GM10847 (cell line): Measurements from ENCODE around the gene ENAH.

Experiments
- POLR2A ChIP-seq: IDR thresholded peaks from 2 replicates; pipeline ENCODE4 v1.6.1; 2011; ENCODE audit not compliant: insufficient read length; ENCODE audit errors: extremely low read depth

Gene ENAH

DNA sequence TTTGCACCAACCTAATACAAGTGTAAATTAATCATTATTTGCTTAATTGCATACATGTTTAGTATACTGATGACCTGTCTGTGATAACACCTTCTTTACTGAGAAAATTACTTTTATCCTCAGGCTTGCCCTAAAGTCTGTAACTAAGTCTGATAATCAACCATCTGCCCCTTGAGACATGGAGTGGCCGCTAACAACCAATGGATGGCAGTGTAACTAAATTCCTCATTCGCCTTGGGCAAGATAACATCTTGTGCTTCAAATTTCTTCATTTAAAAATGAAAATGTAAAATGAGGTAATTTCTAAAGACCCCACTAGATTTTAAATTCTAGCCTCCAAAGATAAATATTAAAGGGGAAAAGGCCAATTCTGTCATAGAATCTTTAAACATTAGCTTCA is 85.1 kb downstream of the ENAH start:
- no peak for TF ChIP-seq POLR2A

GRCh38 chr1:225565847-225566246 is 87.1 kb downstream of the ENAH start:
- no peak for TF ChIP-seq POLR2A

DNA sequence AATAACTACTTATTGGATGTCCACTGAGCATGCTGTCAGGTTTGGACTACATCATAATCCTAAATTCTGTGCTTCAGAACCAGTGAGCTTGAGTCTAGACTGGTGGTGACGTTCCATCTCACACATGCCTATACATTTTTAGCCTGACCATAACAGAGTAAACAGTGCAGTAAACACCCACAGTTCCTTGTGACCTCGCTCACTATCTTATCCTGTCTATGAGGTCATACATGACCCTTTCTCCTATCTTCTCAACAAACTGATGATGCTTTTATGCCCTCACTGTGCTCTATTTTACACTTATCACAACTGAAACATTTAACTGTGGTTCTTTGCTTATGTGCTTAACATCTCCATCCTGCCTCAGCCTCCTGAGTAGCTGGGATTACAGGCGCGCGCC is 91.2 kb downstream of the ENAH start:
- no peak for TF ChIP-seq POLR2A

GRCh38 chr1:225559902-225560301 is 93.0 kb downstream of the ENAH start:
- TF ChIP-seq POLR2A = no peak

GRCh38 chr1:225559326-225559725 is 93.6 kb downstream of the ENAH start:
- TF ChIP-seq POLR2A = no peak

DNA sequence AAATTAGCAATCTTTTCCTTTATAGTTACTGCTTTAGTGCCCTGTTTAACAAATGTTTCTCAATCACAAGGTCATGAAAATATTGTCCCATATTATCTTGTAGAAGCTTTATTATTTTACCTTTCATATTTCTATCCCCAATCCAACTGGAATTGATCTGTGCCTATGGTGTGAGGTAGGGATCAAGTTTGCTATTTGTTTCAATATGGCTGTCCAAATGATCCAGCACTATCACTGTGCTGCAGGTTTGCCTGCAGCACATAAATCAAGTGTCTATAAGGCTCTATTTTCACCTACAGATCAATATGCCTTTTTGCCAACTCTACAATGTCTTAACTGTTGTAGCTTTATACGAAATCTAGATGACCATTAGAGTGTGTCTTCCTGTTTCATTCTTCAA is 96.2 kb downstream of the ENAH start:
- no peak for TF ChIP-seq POLR2A

DNA sequence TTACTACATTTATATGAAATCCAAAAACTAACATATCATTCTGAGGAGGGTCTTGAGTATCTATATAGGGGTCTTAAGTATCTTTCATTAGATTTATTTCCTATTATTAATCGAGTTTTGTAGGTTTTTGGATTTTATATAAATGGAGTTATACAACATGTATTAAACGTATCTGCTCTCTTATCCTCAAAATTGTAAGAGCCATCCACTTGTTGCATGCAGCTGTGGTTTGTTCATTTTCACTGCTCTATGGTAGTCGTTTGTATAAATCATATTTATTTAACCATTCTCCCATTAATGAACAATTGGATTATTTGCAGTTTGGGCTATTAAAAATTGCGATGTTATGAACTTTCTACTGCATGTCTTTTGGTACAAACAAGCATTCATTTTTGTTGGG is 97.1 kb downstream of the ENAH start:
- no peak for TF ChIP-seq POLR2A

GRCh38 chr1:225554216-225554812 is 98.6 kb downstream of the ENAH start:
- TF ChIP-seq POLR2A = no peak

DNA sequence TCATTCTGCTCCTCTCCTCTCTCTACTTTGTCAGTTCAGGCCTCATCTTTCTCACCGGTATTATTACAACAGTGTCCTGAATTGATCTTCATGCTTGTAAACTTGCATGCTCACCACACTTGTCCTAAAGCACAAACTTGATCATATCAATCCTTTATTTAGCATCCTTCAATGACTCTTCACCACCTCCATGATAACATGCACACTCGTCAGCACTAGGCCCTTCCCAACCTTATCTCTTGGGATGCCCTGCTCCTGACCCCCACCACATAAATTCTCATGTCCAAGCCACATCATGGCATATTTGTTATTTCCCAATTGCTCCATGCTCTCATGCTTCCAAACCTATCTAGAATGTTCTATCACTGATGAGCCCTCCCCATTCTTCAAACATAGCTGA is 103.1 kb downstream of the ENAH start:
- TF ChIP-seq POLR2A = no peak

- no peak for TF ChIP-seq POLR2A
Measured at GRCh38 chr1:225548140-225548857, 104.6 kb downstream of the ENAH start.

DNA sequence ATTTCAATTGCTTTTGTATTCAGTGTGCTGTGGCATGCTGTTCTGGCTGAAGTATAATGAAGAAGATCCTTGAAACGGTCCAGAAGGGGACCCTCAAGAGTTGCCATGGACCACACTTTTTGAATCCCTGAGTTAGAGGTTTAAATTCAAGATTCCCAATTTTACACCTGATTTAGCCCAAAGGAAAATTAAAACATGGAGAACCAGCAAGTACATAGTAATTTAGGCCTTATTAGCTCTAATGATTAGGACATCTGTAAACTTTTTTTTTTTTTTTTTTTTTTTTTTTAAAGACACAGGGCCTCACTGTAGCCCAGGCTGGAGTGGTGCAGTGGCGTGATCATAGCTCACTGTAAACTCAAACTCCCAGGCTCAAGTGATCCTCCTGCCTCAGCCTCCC is 107.3 kb downstream of the ENAH start:
- no peak for TF ChIP-seq POLR2A

- TF ChIP-seq POLR2A = no peak
Measured at GRCh38 chr1:225544924-225545323, 108.0 kb downstream of the ENAH start.

- TF ChIP-seq POLR2A = no peak
Measured at GRCh38 chr1:225544263-225544662, 108.7 kb downstream of the ENAH start.

DNA sequence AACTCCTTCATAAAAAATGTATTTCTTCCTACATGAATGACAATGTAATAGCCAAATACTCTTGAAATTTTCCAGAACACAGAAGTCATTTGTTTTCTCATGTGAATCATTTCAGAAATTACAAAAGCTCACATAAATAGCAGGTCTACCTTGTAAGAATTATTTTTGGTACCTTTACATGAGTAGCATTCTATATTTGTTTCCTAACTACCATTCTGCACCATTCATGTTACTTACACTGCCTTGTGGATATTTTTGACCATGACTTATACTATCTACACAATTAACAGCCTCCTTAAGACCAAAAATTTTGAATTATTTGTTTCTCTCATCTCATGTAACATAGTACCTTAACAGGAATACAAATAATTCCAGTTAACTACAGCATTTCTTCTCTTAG is 109.6 kb downstream of the ENAH start:
- no peak for TF ChIP-seq POLR2A

DNA sequence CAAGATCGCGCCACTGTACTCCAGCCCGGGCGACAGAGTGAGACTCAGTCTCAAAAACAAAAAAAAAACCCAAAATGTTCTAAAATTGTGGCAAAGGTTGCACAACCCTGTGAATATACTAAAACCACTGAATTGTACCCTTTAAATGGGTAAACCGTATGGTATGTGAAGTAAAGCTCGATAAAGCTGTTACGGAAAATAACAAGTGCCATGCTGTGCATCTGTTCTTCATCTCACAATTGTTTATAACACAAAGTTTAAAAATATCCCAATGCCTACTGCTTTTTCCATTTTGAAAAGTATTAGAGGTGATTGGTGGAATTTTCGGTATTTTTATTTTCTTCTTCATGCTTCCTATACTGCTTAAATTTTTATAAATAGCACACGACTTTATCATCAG is 111.5 kb downstream of the ENAH start:
- no peak for TF ChIP-seq POLR2A

- TF ChIP-seq POLR2A = no peak
Measured at GRCh38 chr1:225539575-225539974, 113.3 kb downstream of the ENAH start.

DNA sequence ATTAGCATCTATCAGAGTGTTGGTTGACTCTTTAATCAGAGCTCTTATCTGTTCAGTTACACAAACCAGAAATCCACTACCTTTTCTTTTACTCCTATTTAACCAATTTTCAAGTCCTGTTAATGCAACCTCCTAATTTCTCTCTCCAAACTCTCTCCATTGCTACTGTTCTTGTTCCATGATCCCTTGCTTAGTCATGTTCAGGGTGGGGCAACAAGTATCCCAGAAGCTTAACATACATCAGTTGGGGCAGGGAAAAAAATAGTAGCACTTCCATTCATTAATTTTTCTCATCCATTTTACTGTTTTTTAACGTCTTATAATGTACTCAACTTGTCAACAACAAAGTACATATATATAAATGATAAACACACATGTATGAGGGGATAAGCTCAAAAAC is 113.9 kb downstream of the ENAH start:
- no peak for TF ChIP-seq POLR2A

- TF ChIP-seq POLR2A = no peak
Measured at GRCh38 chr1:225537554-225538251, 115.2 kb downstream of the ENAH start.
